Astrocyte (in vitro differentiated cells and primary cell): ENCODE results near the gene SHISA8. TPM values are rescaled to one million over a fixed set of nuclear protein-coding genes. Genes with fewer than 3 reads are reported as not detected.
A peak's percentile ranks its signal among the peaks of the same experiment; 100 is the strongest.

Source experiments
- DNase-seq: peaks from one replicate; pipeline ENCODE4 v3.0.0-alpha.2; 2010; ENCODE audit warnings: low read depth
- FAIRE-seq: peaks from 2 replicates; lab custom pipeline; 2011; peaks lifted over from hg19 to GRCh38; lab: Jason Lieb, UNC
- H2AFZ ChIP-seq: 2 replicates; pipeline ENCODE4 v1.6.0; 2012; ENCODE audit warnings: low read depth, low read length, inconsistent platforms
- H3K27ac ChIP-seq: 2 replicates; pipeline ENCODE4 v1.5.1; 2011; ENCODE audit warnings: low read depth, low read length, inconsistent platforms
- H3K27me3 ChIP-seq: 2 replicates; pipeline ENCODE4 v1.6.0; 2011; ENCODE audit warnings: low read length, inconsistent platforms; ENCODE audit not compliant: insufficient read depth
- H3K36me3 ChIP-seq: 2 replicates; pipeline ENCODE4 v1.5.1; 2011; ENCODE audit warnings: low read length, inconsistent platforms; ENCODE audit not compliant: insufficient read depth
- H3K4me1 ChIP-seq: 2 replicates; pipeline ENCODE4 v1.5.1; 2011; ENCODE audit warnings: low read length, inconsistent platforms; ENCODE audit not compliant: insufficient read depth
- H3K4me2 ChIP-seq: 2 replicates; pipeline ENCODE4 v1.6.0; 2012; ENCODE audit warnings: low read length, inconsistent platforms
- H3K4me3 ChIP-seq: 2 replicates; pipeline ENCODE4 v1.5.1; 2011; ENCODE audit warnings: low read depth, mild to moderate bottlenecking, low read length, inconsistent platforms; ENCODE audit not compliant: insufficient read depth
- H3K79me2 ChIP-seq: 2 replicates; pipeline ENCODE4 v1.6.0; 2012; ENCODE audit warnings: mild to moderate bottlenecking, low read length, inconsistent platforms; ENCODE audit not compliant: insufficient read depth
- H3K9ac ChIP-seq: 2 replicates; pipeline ENCODE4 v1.6.0; 2012; ENCODE audit warnings: mild to moderate bottlenecking, low read length, inconsistent platforms
- H3K9me3 ChIP-seq: 2 replicates; pipeline ENCODE4 v1.5.1; 2012; ENCODE audit warnings: low read depth, mild to moderate bottlenecking, low read length, inconsistent platforms; ENCODE audit not compliant: insufficient read depth
- H4K20me1 ChIP-seq: 2 replicates; pipeline ENCODE4 v1.6.0; 2012; ENCODE audit warnings: low read length, inconsistent platforms; ENCODE audit not compliant: insufficient read depth
- H3K27ac Mint-ChIP-seq: one replicate; pipeline ENCODE4 v1.8.0; 2021; ENCODE audit warnings: mild to moderate bottlenecking, mixed read lengths; ENCODE audit not compliant: unreplicated experiment
- H3K27me3 Mint-ChIP-seq: one replicate; pipeline ENCODE4 v1.8.0; 2021; ENCODE audit warnings: low read depth, mixed read lengths; ENCODE audit not compliant: unreplicated experiment
- H3K36me3 Mint-ChIP-seq: one replicate; pipeline ENCODE4 v1.8.0; 2021; ENCODE audit warnings: low read depth, mixed read lengths; ENCODE audit not compliant: unreplicated experiment
- H3K4me1 Mint-ChIP-seq: one replicate; pipeline ENCODE4 v1.8.0; 2021; ENCODE audit warnings: low read depth, mixed read lengths; ENCODE audit not compliant: unreplicated experiment
- H3K4me3 Mint-ChIP-seq: one replicate; pipeline ENCODE4 v1.8.0; 2021; ENCODE audit warnings: mild to moderate bottlenecking, moderate library complexity, mixed read lengths; ENCODE audit not compliant: unreplicated experiment
- H3K9me3 Mint-ChIP-seq: one replicate; pipeline ENCODE4 v1.8.0; 2021; ENCODE audit warnings: mild to moderate bottlenecking, mixed read lengths; ENCODE audit not compliant: unreplicated experiment
- CTCF ChIP-seq: IDR thresholded peaks from 2 replicates; pipeline ENCODE4 v1.5.1; 2011; ENCODE audit warnings: low read depth, mild to moderate bottlenecking, inconsistent platforms, low read length, moderate library complexity; ENCODE audit not compliant: insufficient read depth
- EZH2 ChIP-seq: IDR thresholded peaks from 2 replicates; pipeline ENCODE4 v1.6.1; 2012; ENCODE audit warnings: mild to moderate bottlenecking, low read length, inconsistent platforms; ENCODE audit not compliant: insufficient read depth
- total RNA-seq: library from RNA; stranded (reverse); gene quantifications from 2 replicates; pipeline ENCODE4 v1.2.1, GENCODE V29; 2021

The SHISA8 gene
- total RNA-seq, 1 donor from 2014 or later, result not detected

GRCh38 chr22:41948142-41948541 lies 33.3 kb upstream of the SHISA8 start:
- H3K27ac Mint-ChIP-seq, result no peak overlapping the region
- FAIRE-seq (peak; percentile 20), DNase-seq (no peak)
- TF ChIP-seq CTCF (no peak), EZH2 (no peak)
- peaks cover 2% of the 10 kb centered on the region for H3K9me3 Mint-ChIP-seq
- peaks cover 7% of the 10 kb centered on the region for H3K79me2 ChIP-seq
- peaks cover 3% of the 10 kb centered on the region for H3K27me3 Mint-ChIP-seq
- H3K4me1 Mint-ChIP-seq, result peaks cover 4% of the 10 kb centered on the region
- no peak overlapping the region for H3K4me2 ChIP-seq
- no peaks in the 10 kb centered on the region for H3K27me3 ChIP-seq
- no peak overlapping the region for H3K4me3 ChIP-seq
- no peak overlapping the region for H3K9ac ChIP-seq
- H3K27ac ChIP-seq, result no peak overlapping the region
- H3K4me1 ChIP-seq, result peaks cover 19% of the 10 kb centered on the region
- no peak overlapping the region for H2AFZ ChIP-seq
- peaks cover 2% of the 10 kb centered on the region for H4K20me1 ChIP-seq
- no peaks in the 10 kb centered on the region for H3K9me3 ChIP-seq
- no peak overlapping the region for H3K4me3 Mint-ChIP-seq
- peaks cover 4% of the 10 kb centered on the region for H3K36me3 ChIP-seq
- no peaks in the 10 kb centered on the region for H3K36me3 Mint-ChIP-seq

- H3K36me3 Mint-ChIP-seq, result no peaks in the 10 kb centered on the region
- Histone ChIP-seq H4K20me1 (peaks cover 6% of the 10 kb centered on the region), H3K9me3 (no peaks in the 10 kb centered on the region), H3K9ac (peak overlapping the region; percentile 80), H3K36me3 (peaks cover 4% of the 10 kb centered on the region), H2AFZ (peak overlapping the region; percentile 99), H3K4me1 (peaks cover 19% of the 10 kb centered on the region), H3K79me2 (peaks cover 7% of the 10 kb centered on the region), H3K4me3 (peak overlapping the region; percentile 82), H3K27ac (no peak overlapping the region), H3K27me3 (no peaks in the 10 kb centered on the region), H3K4me2 (peak overlapping the region; percentile 96)
- H3K27me3 Mint-ChIP-seq, result peaks cover 3% of the 10 kb centered on the region
- H3K27ac Mint-ChIP-seq, result peak overlapping the region; percentile 26
- peaks cover 2% of the 10 kb centered on the region for H3K9me3 Mint-ChIP-seq
- H3K4me1 Mint-ChIP-seq, result peaks cover 4% of the 10 kb centered on the region
- TF ChIP-seq CTCF, result no peak
- no peak for TF ChIP-seq EZH2
- peak overlapping the region; percentile 86 for H3K4me3 Mint-ChIP-seq
- FAIRE-seq, result no peak
- no peak for DNase-seq
Observed at GRCh38 chr22:41947424-41948080, 32.7 kb upstream of the SHISA8 start.
